K562 (cell line): Measurements from ENCODE around the gene PFN2. TPM values are rescaled to one million over a fixed set of nuclear protein-coding genes. Genes with fewer than 3 reads are reported as not detected.

ENCODE experiments used
- BCOR ChIP-seq: fragments of 450-650 bp; IDR thresholded peaks from 2 replicates; pipeline ENCODE4 v1.6.1; 2016
- CHD7 ChIP-seq: fragments of 200-600 bp; sonication (generic); IDR thresholded peaks from one replicate; pipeline ENCODE4 v1.6.1; 2012; ENCODE audit warnings: mild to moderate bottlenecking, low read depth, low read length, inconsistent platforms
- NFXL1 ChIP-seq: fragments of 450-650 bp; formaldehyde crosslinking; IDR thresholded peaks from 2 replicates; pipeline ENCODE4 v1.4.0; 2021; ENCODE audit warnings: mild to moderate bottlenecking
- PBX2 ChIP-seq, 2 experiments: IDR thresholded peaks in 1 of 2; conservative IDR thresholded peaks in 1 of 2; 2 replicates each; pipeline ENCODE4 v1.6.1; 2016; ENCODE audit warnings: low read depth in 2 of 2, mild to moderate bottlenecking in 1 of 2, missing compliant biosample characterization in 1 of 2, missing genetic modification characterization in 1 of 2, moderate library complexity in 1 of 2
- PPARD ChIP-seq: fragments of 250-450 bp; sonication (Bioruptor Pico); IDR thresholded peaks from 2 replicates; pipeline ENCODE4 v1.8.0; 2022; ENCODE audit warnings: inconsistent platforms, mild to moderate bottlenecking, moderate library complexity
- RREB1 ChIP-seq: fragments of 250-450 bp; sonication (Bioruptor Pico); IDR thresholded peaks from 2 replicates; pipeline ENCODE4 v1.4.0; 2020
- ZNF561 ChIP-seq: fragments of 450-650 bp; formaldehyde crosslinking; conservative IDR thresholded peaks from 2 replicates; pipeline ENCODE4 v1.4.0; 2020; ENCODE audit warnings: mild to moderate bottlenecking, moderate library complexity
- polyA plus RNA-seq, 8 experiments: library from polyadenylated mRNA; depleted of rRNA in 4 of 8; stranded (reverse) in 5 of 8; unstranded in 3 of 8; fragments of >200 nt; fragmentation: Nextera tagmentation in 2 of 8; fragmentation: Illumina TruSeq in 1 of 8; extraction: Ambion mirVana in 2 of 8; extraction: Trizol in 1 of 8; gene quantifications; 2 replicates each; pipeline versions ENCODE4 v1.2.1 to v1.2.3, GENCODE V29; 2011 to 2014; ENCODE audit warnings: inconsistent platforms in 1 of 8, missing spikeins in 1 of 8
- total RNA-seq, 7 experiments: library from RNA; depleted of rRNA in 6 of 7; stranded (reverse); fragments of >200 nt in 6 of 7; fragmentation: Illumina TruSeq in 2 of 7; extraction: Trizol in 2 of 7; gene quantifications; 2 replicates each; pipeline versions ENCODE4 v1.2.1 to v1.2.3, GENCODE V29; 2011 to 2021; ENCODE audit warnings: low replicate concordance in 1 of 7

The PFN2 gene
- total and polyA plus RNA-seq, 9 of the 15 experiments (the other 6 are each of a cell fraction or from before 2014, with no cell fraction given): 0.14 to 0.86 (median 0.35) TPM

- TF ChIP-seq CHD7 (no peak), NFXL1 (CRISPR knock-in tag) (no peak), PBX2 (CRISPR knock-in tag; IDR thresholded peaks at IDR 0.05; ENCODE audit: low read depth) (no peak), PBX2 (tag; conservative IDR thresholded peaks at IDR 0.05; ENCODE audit: low read depth) (no peak), BCOR (no peak), ZNF561 (no peak), RREB1 (CRISPR knock-in tag) (no peak), PPARD (no peak)
These were observed 3.5 kb downstream of the PFN2 start (continued) for GRCh38 chr3:149967086-149967685.
